Neutrophil (primary cell): ENCODE results near the gene APOA5.

Experiments used
- H3K27ac ChIP-seq: fragments of 200-600 bp; sonication (generic); 2 replicates; pipeline ENCODE4 v1.5.1; 2016; ENCODE audit warnings: mild to moderate bottlenecking, moderate library complexity
- H3K27me3 ChIP-seq: fragments of 200-600 bp; sonication (generic); 2 replicates; pipeline ENCODE4 v1.6.0; 2016; ENCODE audit warnings: mild to moderate bottlenecking
- H3K36me3 ChIP-seq: fragments of 200-600 bp; sonication (generic); 2 replicates; pipeline ENCODE4 v1.5.1; 2017
- H3K4me1 ChIP-seq, 2 experiments: fragments of 200-600 bp in 1 of 2; sonication (generic) in 1 of 2; 1 replicate in 1 of 2; 2 replicates in 1 of 2; pipeline versions ENCODE4 v1.5.1 to v1.6.1; 2013 to 2016; ENCODE audit warnings: low read depth in 1 of 2, low read length in 1 of 2, mild to moderate bottlenecking in 1 of 2, moderate library complexity in 1 of 2; ENCODE audit not compliant: control insufficient read depth in 1 of 2, insufficient read depth in 1 of 2
- H3K4me3 ChIP-seq, 2 experiments: fragments of 200-600 bp in 1 of 2; sonication (generic) in 1 of 2; 1 replicate in 1 of 2; 2 replicates in 1 of 2; pipeline ENCODE4 v1.5.1; 2013 to 2016; ENCODE audit warnings: low read depth in 1 of 2, low read length in 1 of 2, mild to moderate bottlenecking in 1 of 2, moderate library complexity in 1 of 2
- H3K9me3 ChIP-seq: fragments of 200-600 bp; sonication (generic); 2 replicates; pipeline ENCODE4 v1.5.1; 2016
- CTCF ChIP-seq: fragments of 200-600 bp; sonication (generic); IDR thresholded peaks from 2 replicates; pipeline ENCODE4 v1.5.1; 2016; ENCODE audit warnings: antibody characterized with exemption

Gene APOA5

GRCh38 chr11:116833491-116833815, 41.8 kb upstream of the APOA5 start:
- no peaks in the 10 kb centered on the region for H3K9me3 ChIP-seq
- H3K27me3 ChIP-seq: peaks cover 19% of the 10 kb centered on the region
- peaks cover 15% of the 10 kb centered on the region in 2 experiments for H3K4me1 ChIP-seq
- no peaks in the 10 kb centered on the region for H3K36me3 ChIP-seq
- no peak overlapping the region for H3K4me3 ChIP-seq
- no peak overlapping the region for H3K27ac ChIP-seq
- no peak for TF ChIP-seq CTCF

- H3K4me3 ChIP-seq: no peak overlapping the region
- no peaks in the 10 kb centered on the region for H3K9me3 ChIP-seq
- no peaks in the 10 kb centered on the region for H3K36me3 ChIP-seq
- no peak for TF ChIP-seq CTCF
- H3K27me3 ChIP-seq: peaks cover 19% of the 10 kb centered on the region
- peaks cover 15% of the 10 kb centered on the region in 2 experiments for H3K4me1 ChIP-seq
- H3K27ac ChIP-seq: no peak overlapping the region
Measured at GRCh38 chr11:116832350-116833290, 40.9 kb upstream of the APOA5 start.

GRCh38 chr11:116831790-116832349, 40.2 kb upstream of the APOA5 start:
- H3K27me3 ChIP-seq: peaks cover 19% of the 10 kb centered on the region
- H3K36me3 ChIP-seq: no peaks in the 10 kb centered on the region
- no peak for TF ChIP-seq CTCF
- no peaks in the 10 kb centered on the region for H3K9me3 ChIP-seq
- peaks cover 15% of the 10 kb centered on the region in 2 experiments for H3K4me1 ChIP-seq
- H3K27ac ChIP-seq: no peak overlapping the region
- H3K4me3 ChIP-seq: no peak overlapping the region

GRCh38 chr11:116830184-116830912, 38.7 kb upstream of the APOA5 start:
- peaks cover 6% of the 10 kb centered on the region in 2 experiments for H3K4me1 ChIP-seq
- no peaks in the 10 kb centered on the region for H3K36me3 ChIP-seq
- no peaks in the 10 kb centered on the region for H3K9me3 ChIP-seq
- H3K27me3 ChIP-seq: peaks cover 8% of the 10 kb centered on the region
- H3K4me3 ChIP-seq: no peak overlapping the region
- TF ChIP-seq CTCF: no peak
- no peak overlapping the region for H3K27ac ChIP-seq

GRCh38 chr11:116829525-116830183, 38.0 kb upstream of the APOA5 start, which contains the start of gene APOC3:
Gene APOC3 (plus strand): TSS chr11:116829907. CDS start chr11:116830583, 676 bp downstream.
- Histone ChIP-seq H3K36me3 (no peaks in the 10 kb centered on the region), H3K27me3 (peaks cover 1% of the 10 kb centered on the region), H3K4me1 (no peaks in the 10 kb centered on the region), H3K9me3 (no peaks in the 10 kb centered on the region), H3K4me3 (no peak within 1 kb of the TSS), H3K27ac (no peak within 1 kb of the TSS)
- TF ChIP-seq CTCF: no peak
